ENCODE measurements around the gene OR1D2. TPM values are rescaled to one million over a fixed set of nuclear protein-coding genes. Genes with fewer than 3 reads are reported as not detected.
A peak's percentile ranks its signal among the peaks of the same experiment; 100 is the strongest.
"Not testable (repeated sequence)": the region's sequence is repeated elsewhere in the genome, so short reads cannot be mapped to it uniquely, and the experiment has no call there.

Gene OR1D2
- under 1 TPM in 2 of 5 donors, not detected in 3; 0.03 to 0.06 TPM for polyA plus RNA-seq (ENCODE audit: insufficient read depth in 1 of 5, insufficient read length in 5 of 5, low replicate concordance in 1 of 5)
- long read RNA-seq, donor 1: 0 reads
- long read RNA-seq, donor 2: 0 reads
- long read RNA-seq, donor 3: 0 reads
- long read RNA-seq, donor 4: 0 reads
- long read RNA-seq, donor 5: 0 reads
- long read RNA-seq, donor 6: 0 reads
- long read RNA-seq, donor 7: 0 reads
- long read RNA-seq, donor 8: 0 reads

GRCh38 chr17:3104322-3104721 is at the start of gene OR1D2:
OR1D2 (minus strand) TSS chr17:3104422; CDS start chr17:3092996, 11,426 bp downstream.
- no peak for DNase-seq

GRCh38 chr17:3137494-3137893 is 33.3 kb upstream of the OR1D2 start:
- not testable (repeated sequence) for DNase-seq

GRCh38 chr17:3127451-3127850 is 23.2 kb upstream of the OR1D2 start, which contains the start of gene OR1G1:
OR1G1 (minus strand) TSS chr17:3127551; CDS start chr17:3127551, 0 bp downstream.
- DNase-seq: no peak

- DNase-seq: not testable (repeated sequence)
Observed at GRCh38 chr17:3073850-3074249, 30.4 kb downstream of the OR1D2 start.

- peak in 1 of 2 donors; percentile 18 for DNase-seq
Observed at GRCh38 chr17:3065192-3065591, 39.0 kb downstream of the OR1D2 start.

- DNase-seq: not testable (repeated sequence)
Observed at GRCh38 chr17:3063507-3063906, 40.7 kb downstream of the OR1D2 start, which contains the start of gene OR1D5. OR1D5 (minus strand) TSS chr17:3063607; CDS start chr17:3063607, 0 bp downstream.

GRCh38 chr17:3062824-3063377 is 41.3 kb downstream of the OR1D2 start:
- DNase-seq: not testable (repeated sequence)

GRCh38 chr17:3054868-3055267 is 49.4 kb downstream of the OR1D2 start:
- DNase-seq: not testable (repeated sequence)

GRCh38 chr17:3049705-3050295 is 54.4 kb downstream of the OR1D2 start:
- no peak for DNase-seq

- peak; percentile 97 to 98 for DNase-seq
Observed at GRCh38 chr17:3048727-3049471, 55.3 kb downstream of the OR1D2 start.

GRCh38 chr17:3046753-3047152 is 57.5 kb downstream of the OR1D2 start:
- no peak for DNase-seq

GRCh38 chr17:3043737-3044365 is 60.4 kb downstream of the OR1D2 start:
- no peak for DNase-seq

- DNase-seq: no peak
Observed at GRCh38 chr17:3040882-3041281, 63.3 kb downstream of the OR1D2 start.

- DNase-seq: no peak
Observed at GRCh38 chr17:3039736-3040135, 64.5 kb downstream of the OR1D2 start.

- no peak for DNase-seq
Observed at GRCh38 chr17:3038941-3039340, 65.3 kb downstream of the OR1D2 start.

Other genes starting within 250 kb of the OR1D2 start
- not detected for gene OR1D5, start 40.8 kb downstream of the OR1D2 start, polyA plus RNA-seq (ENCODE audit: insufficient read depth in 1 of 5, insufficient read length in 5 of 5, low replicate concordance in 1 of 5)
- not detected for gene OR1G1, start 23.1 kb upstream of the OR1D2 start, polyA plus RNA-seq (ENCODE audit: insufficient read depth in 1 of 5, insufficient read length in 5 of 5, low replicate concordance in 1 of 5)
- gene OR1A2, start 93.1 kb upstream of the OR1D2 start, polyA plus RNA-seq (ENCODE audit: insufficient read depth in 1 of 5, insufficient read length in 5 of 5, low replicate concordance in 1 of 5): not detected
- under 1 TPM in 3 of 5 donors, not detected in 2; 0.07 to 0.12 (median 0.09) TPM for gene OR1A1, start 103.2 kb upstream of the OR1D2 start, polyA plus RNA-seq (ENCODE audit: insufficient read depth in 1 of 5, insufficient read length in 5 of 5, low replicate concordance in 1 of 5)
- under 1 TPM in 1 of 5 donors, not detected in 4; 0.09 TPM for gene OR3A1, start 193.9 kb upstream of the OR1D2 start, polyA plus RNA-seq (ENCODE audit: insufficient read depth in 1 of 5, insufficient read length in 5 of 5, low replicate concordance in 1 of 5)